OCI-LY7 (cell line): ENCODE measurements around the gene VPS35L. TPM values are rescaled to one million over a fixed set of nuclear protein-coding genes. Genes with fewer than 3 reads are reported as not detected.
"Not testable (repeated sequence)": the region's sequence is repeated elsewhere in the genome, so short reads cannot be mapped to it uniquely, and the experiment has no call there.

Experiments
- BruUV-seq: library from RNA; stranded (reverse); fragments of 400-500 nt; replicated peaks from 2 replicates; lab custom pipeline; 2021; lab: Mats Ljungman, UMichigan
- CTCF ChIA-PET: fragments of 300-600 bp; sonication (Branson Sonifier 250); formaldehyde crosslinking; loops from one replicate; lab custom pipeline; 2022; ENCODE audit warnings: antibody characterized with exemption; ENCODE audit not compliant: unreplicated experiment; lab: Charles Lee
- POLR2A ChIA-PET: fragments of 300-600 bp; sonication (Branson Sonifier 250); formaldehyde crosslinking; loops from one replicate; lab custom pipeline; 2022; ENCODE audit warnings: antibody characterized with exemption; lab: Charles Lee
- DNase-seq: peaks from one replicate; pipeline ENCODE4 v3.0.0-alpha.2; 2015; ENCODE audit warnings: low spot score
- H2AFZ ChIP-seq: fragments of 200-600 bp; sonication (generic), shearing (Covaris generic); 2 replicates; pipeline ENCODE4 v1.6.1; 2014; ENCODE audit warnings: mild to moderate bottlenecking, antibody characterized with exemption, low read length, moderate library complexity
- H3K27ac ChIP-seq: fragments of 200-600 bp; sonication (generic); 2 replicates; pipeline ENCODE4 v1.5.1; 2014; ENCODE audit warnings: mixed run types, low read depth, mild to moderate bottlenecking, moderate library complexity, low read length, inconsistent platforms; ENCODE audit not compliant: poor library complexity, severe bottlenecking
- H3K36me3 ChIP-seq: fragments of 200-600 bp; sonication (generic); 2 replicates; pipeline ENCODE4 v1.6.1; 2014; ENCODE audit warnings: mild to moderate bottlenecking, antibody characterized with exemption, low read length, moderate library complexity, mixed read lengths; ENCODE audit not compliant: insufficient read depth
- H3K4me1 ChIP-seq: fragments of 200-600 bp; sonication (generic); 2 replicates; pipeline ENCODE4 v1.5.1; 2014; ENCODE audit warnings: mild to moderate bottlenecking, low read length; ENCODE audit not compliant: insufficient read depth, poor library complexity, severe bottlenecking
- H3K4me2 ChIP-seq: fragments of 200-600 bp; sonication (generic); 2 replicates; pipeline ENCODE4 v1.6.1; 2014; ENCODE audit warnings: mild to moderate bottlenecking, low read length
- H3K4me3 ChIP-seq: fragments of 200-600 bp; sonication (generic); 2 replicates; pipeline ENCODE4 v1.5.1; 2014; ENCODE audit warnings: mild to moderate bottlenecking, low read depth, low read length; ENCODE audit not compliant: poor library complexity, severe bottlenecking
- H3K79me2 ChIP-seq: fragments of 200-600 bp; sonication (generic); 2 replicates; pipeline ENCODE4 v1.6.1; 2016; ENCODE audit warnings: low read depth, mild to moderate bottlenecking, low read length, moderate library complexity, mixed read lengths; ENCODE audit not compliant: insufficient read depth
- H3K9me2 ChIP-seq: fragments of 200-600 bp; sonication (generic); 2 replicates; pipeline ENCODE4 v1.6.1; 2016; ENCODE audit warnings: mild to moderate bottlenecking, low read length, mixed read lengths; ENCODE audit not compliant: insufficient read depth
- H3K9me3 ChIP-seq: fragments of 200-600 bp; sonication (generic); 2 replicates; pipeline ENCODE4 v1.6.1; 2014; ENCODE audit warnings: mild to moderate bottlenecking, mixed run types, low read length, mixed read lengths
- H4K20me1 ChIP-seq: fragments of 200-600 bp; sonication (generic); 2 replicates; pipeline ENCODE4 v1.6.1; 2014; ENCODE audit warnings: mild to moderate bottlenecking, antibody characterized with exemption, low read length, moderate library complexity, mixed read lengths; ENCODE audit not compliant: insufficient read depth
- CTCF ChIP-seq: fragments of 200-600 bp; sonication (generic); conservative IDR thresholded peaks from 2 replicates; pipeline ENCODE4 v1.5.1; 2014; ENCODE audit warnings: mild to moderate bottlenecking, antibody characterized with exemption, low read length, moderate library complexity, mixed read lengths
- EZH2phosphoT487 ChIP-seq: fragments of 200-600 bp; sonication (generic); IDR thresholded peaks from 2 replicates; pipeline ENCODE4 v1.6.1; 2018; ENCODE audit warnings: low read depth, borderline replicate concordance, mild to moderate bottlenecking, mixed run types, antibody characterized with exemption, low read length, moderate library complexity, mixed read lengths
- intact Hi-C: fragments of 100-400 bp; cut with micrococcal nuclease; formaldehyde crosslinking; loops from one replicate; pipeline ENCODE4 v1.10.0; 2022; ENCODE audit not compliant: unreplicated experiment
- total RNA-seq, 2 experiments: library from RNA; depleted of rRNA in 1 of 2; stranded (reverse); fragments of >200 nt in 1 of 2; shearing (Covaris generic) in 1 of 2; gene quantifications; 2 replicates each; pipeline ENCODE4 v1.2.3, GENCODE V29; 2014 to 2022

The VPS35L gene
- total RNA-seq, 2 experiments from 2014 or later = 16.5 to 65.2 TPM

GRCh38 chr16:19540241-19540970 lies 15.1 kb upstream of the VPS35L start:
- no peaks in the 10 kb centered on the region for H3K79me2 ChIP-seq
- no peaks in the 10 kb centered on the region for H3K9me3 ChIP-seq
- intact Hi-C loops = no loop called here
- no peak overlapping the region for H3K27ac ChIP-seq
- no peak overlapping the region for H3K4me2 ChIP-seq
- H2AFZ ChIP-seq = no peak overlapping the region
- DNase-seq = no peak
- ChIA-PET CTCF (no interaction called here), POLR2A (interaction anchor here (1.0 to 1.6 kb wide), 2 partner anchors 11 to 15 kb away, joined by 3 read pairs; partner anchors contain the start of gene VPS35L)
- H3K4me3 ChIP-seq = no peak overlapping the region
- no peak for TF ChIP-seq EZH2phosphoT487
- no peak for TF ChIP-seq CTCF
- no peaks in the 10 kb centered on the region for H3K4me1 ChIP-seq
- no peaks in the 10 kb centered on the region for H4K20me1 ChIP-seq
- BruUV-seq = no TSS peak
- no peaks in the 10 kb centered on the region for H3K9me2 ChIP-seq
- peaks cover 93% of the 10 kb centered on the region for H3K36me3 ChIP-seq

- ChIA-PET CTCF (no interaction called here), POLR2A (interaction anchor here (0.9 to 1.2 kb wide), 2 partner anchors 18 to 121 kb away, joined by 3 to 11 read pairs; partner anchors contain the start of gene CCP110)
- intact Hi-C loops = no loop called here
- TF ChIP-seq CTCF (no peak), EZH2phosphoT487 (no peak)
- Histone ChIP-seq H3K27ac (no peak overlapping the region), H4K20me1 (no peaks in the 10 kb centered on the region), H3K79me2 (no peaks in the 10 kb centered on the region), H3K4me2 (no peak overlapping the region), H3K4me1 (no peaks in the 10 kb centered on the region), H2AFZ (no peak overlapping the region), H3K9me2 (no peaks in the 10 kb centered on the region), H3K9me3 (no peaks in the 10 kb centered on the region), H3K4me3 (no peak overlapping the region), H3K36me3 (peaks cover 91% of the 10 kb centered on the region)
- no TSS peak for BruUV-seq
- no peak for DNase-seq
These were observed 13.2 kb upstream of the VPS35L start for GRCh38 chr16:19542138-19542821.

GRCh38 chr16:19543278-19543996 lies 12.1 kb upstream of the VPS35L start:
- not testable (repeated sequence) for BruUV-seq

More at GRCh38 chr16:19543278-19543996, 12.1 kb upstream of the VPS35L start:
- DNase-seq, CTCF ChIA-PET, H3K9me3 ChIP-seq, H3K79me2 ChIP-seq, intact Hi-C loops, H3K27ac ChIP-seq, H3K9me2 ChIP-seq, H3K4me3 ChIP-seq, H3K4me2 ChIP-seq, H2AFZ ChIP-seq, H3K4me1 ChIP-seq, H4K20me1 ChIP-seq: not testable (repeated sequence)
- peaks cover 93% of the 10 kb centered on the region for H3K36me3 ChIP-seq
- POLR2A ChIA-PET = interaction anchor here (1.2 kb wide), 1 partner anchor 19 kb away, joined by 3 read pairs; the partner anchor contains the start of gene CCP110
